HepG2 (cell line): ENCODE results near the gene TMEM185B. TPM values are rescaled to one million over a fixed set of nuclear protein-coding genes. Genes with fewer than 3 reads are reported as not detected.
A peak's percentile ranks its signal among the peaks of the same experiment; 100 is the strongest.

Experiments
- CC2D1A ChIP-seq: sonication (generic); formaldehyde crosslinking; IDR thresholded peaks from 2 replicates; pipeline ENCODE4 v1.8.1; 2023; ENCODE audit warnings: mild to moderate bottlenecking, missing genetic modification reagents
- JUN ChIP-seq: sonication (generic); formaldehyde crosslinking; IDR thresholded peaks from 2 replicates; pipeline ENCODE4 v1.4.0; 2020; ENCODE audit warnings: mild to moderate bottlenecking, missing genetic modification reagents
- KAT7 ChIP-seq: IDR thresholded peaks from 2 replicates; pipeline ENCODE4 v1.6.1; 2018; ENCODE audit warnings: borderline replicate concordance, missing compliant biosample characterization
- KDM3A ChIP-seq: IDR thresholded peaks from 2 replicates; pipeline ENCODE4 v1.6.1; 2018; ENCODE audit warnings: low read depth, missing compliant biosample characterization
- MED8 ChIP-seq: sonication (generic); formaldehyde crosslinking; IDR thresholded peaks from 2 replicates; pipeline ENCODE4 v1.8.1; 2023; ENCODE audit warnings: mild to moderate bottlenecking, missing genetic modification reagents; ENCODE audit not compliant: insufficient replicate concordance
- MTF1 ChIP-seq: sonication (generic); formaldehyde crosslinking; IDR thresholded peaks from 2 replicates; pipeline ENCODE4 v1.5.0; 2020; ENCODE audit warnings: missing genetic modification reagents
- MYNN ChIP-seq: sonication (generic); formaldehyde crosslinking; IDR thresholded peaks from 2 replicates; pipeline ENCODE4 v1.4.0; 2020; ENCODE audit warnings: mild to moderate bottlenecking, low read depth, missing genetic modification reagents
- MZF1 ChIP-seq: sonication (generic); formaldehyde crosslinking; IDR thresholded peaks from 2 replicates; pipeline ENCODE4 v1.8.1; 2023; ENCODE audit warnings: mild to moderate bottlenecking, missing genetic modification reagents, borderline replicate concordance
- NFE2L1 ChIP-seq: sonication (generic); formaldehyde crosslinking; IDR thresholded peaks from 2 replicates; pipeline ENCODE4 v1.4.0; 2020; ENCODE audit warnings: missing genetic modification reagents, mild to moderate bottlenecking, borderline replicate concordance
- NR2F1 ChIP-seq, 2 experiments: fragments of 450-650 bp in 1 of 2; formaldehyde crosslinking in 1 of 2; IDR thresholded peaks; 2 replicates each; pipeline versions ENCODE4 v1.5.0 to v1.6.1; 2016 to 2020; ENCODE audit warnings: mild to moderate bottlenecking in 1 of 2, missing compliant biosample characterization in 1 of 2, missing genetic modification reagents in 1 of 2, moderate library complexity in 1 of 2
- RFXANK ChIP-seq: IDR thresholded peaks from 2 replicates; pipeline ENCODE4 v1.6.1; 2016
- SALL1 ChIP-seq: sonication (generic); formaldehyde crosslinking; IDR thresholded peaks from 2 replicates; pipeline ENCODE4 v1.8.0; 2022; ENCODE audit warnings: mild to moderate bottlenecking, missing genetic modification reagents
- SNRNP70 ChIP-seq: fragments of 200-400 bp; formaldehyde crosslinking; IDR thresholded peaks from 2 replicates; pipeline ENCODE4 v1.6.1; 2017; ENCODE audit warnings: mild to moderate bottlenecking, low read depth, low read length, moderate library complexity
- SOX5 ChIP-seq: IDR thresholded peaks from 2 replicates; pipeline ENCODE4 v1.6.1; 2016; ENCODE audit warnings: borderline replicate concordance
- TBP ChIP-seq: sonication (generic); formaldehyde crosslinking; IDR thresholded peaks from 2 replicates; pipeline ENCODE4 v1.5.0; 2020; ENCODE audit warnings: missing genetic modification reagents
- U2AF1 ChIP-seq: fragments of 200-400 bp; formaldehyde crosslinking; optimal IDR thresholded peaks from 2 replicates; pipeline ENCODE3; 2017; ENCODE audit warnings: mild to moderate bottlenecking, low read depth, low read length
- ZFP36L1 ChIP-seq: sonication (generic); formaldehyde crosslinking; IDR thresholded peaks from 2 replicates; pipeline ENCODE4 v1.8.0; 2022; ENCODE audit warnings: mild to moderate bottlenecking, missing genetic modification reagents, moderate library complexity
- ZFP36L2 ChIP-seq: sonication (generic); formaldehyde crosslinking; IDR thresholded peaks from 2 replicates; pipeline ENCODE4 v1.4.0; 2020; ENCODE audit warnings: missing genetic modification reagents
- ZNF253 ChIP-seq: sonication (generic); formaldehyde crosslinking; IDR thresholded peaks from 2 replicates; pipeline ENCODE4 v1.8.0; 2022; ENCODE audit warnings: mild to moderate bottlenecking, missing genetic modification reagents, borderline replicate concordance
- ZNF326 ChIP-seq: sonication (generic); formaldehyde crosslinking; IDR thresholded peaks from 2 replicates; pipeline ENCODE4 v1.4.0; 2020; ENCODE audit warnings: missing genetic modification reagents, borderline replicate concordance
- ZNF337 ChIP-seq: sonication (generic); formaldehyde crosslinking; IDR thresholded peaks from 2 replicates; pipeline ENCODE4 v1.5.1; 2020; ENCODE audit warnings: missing genetic modification reagents, low read depth, mild to moderate bottlenecking, borderline replicate concordance
- ZNF350 ChIP-seq: sonication (generic); formaldehyde crosslinking; IDR thresholded peaks from 2 replicates; pipeline ENCODE4 v1.4.0; 2020; ENCODE audit warnings: mild to moderate bottlenecking, low read depth, missing genetic modification reagents, borderline replicate concordance
- ZNF354B ChIP-seq: sonication (generic); formaldehyde crosslinking; IDR thresholded peaks from 2 replicates; pipeline ENCODE4 v1.8.0; 2022; ENCODE audit warnings: mild to moderate bottlenecking, missing genetic modification reagents
- ZNF607 ChIP-seq: sonication (generic); formaldehyde crosslinking; IDR thresholded peaks from 2 replicates; pipeline ENCODE4 v1.5.1; 2020; ENCODE audit warnings: missing genetic modification reagents, mild to moderate bottlenecking, borderline replicate concordance
- ZNF776 ChIP-seq: sonication (generic); formaldehyde crosslinking; IDR thresholded peaks from 2 replicates; pipeline ENCODE4 v1.4.0; 2020; ENCODE audit warnings: mild to moderate bottlenecking, missing genetic modification reagents
- polyA plus RNA-seq, 8 experiments: library from polyadenylated mRNA; depleted of rRNA in 3 of 8; stranded (reverse) in 7 of 8; unstranded in 1 of 8; fragments of >200 nt; fragmentation: Illumina TruSeq in 4 of 8; extraction: Trizol in 4 of 8; gene quantifications; 2 replicates each; pipeline versions ENCODE4 v1.2.1 to v1.2.3, GENCODE V29; 2011 to 2016; ENCODE audit warnings: low read depth in 4 of 8, missing spikeins in 1 of 8, mixed read lengths in 1 of 8; ENCODE audit not compliant: insufficient read depth in 1 of 8
- total RNA-seq, 5 experiments: library from RNA; depleted of rRNA; stranded (reverse); fragments of >200 nt; fragmentation: Illumina TruSeq; extraction: Trizol; gene quantifications; 2 replicates each; pipeline ENCODE4 v1.2.3, GENCODE V29; 2016; ENCODE audit warnings: low read depth in 1 of 5
- TF ChIP-seq, protein P1 (sequence below): sonication (generic); formaldehyde crosslinking; IDR thresholded peaks from 2 replicates; pipeline ENCODE4 v1.8.1; 2022; ENCODE audit warnings: mild to moderate bottlenecking, missing genetic modification reagents
- TF ChIP-seq, protein P2 (sequence below): sonication (generic); formaldehyde crosslinking; IDR thresholded peaks from 2 replicates; pipeline ENCODE4 v1.4.0; 2020; ENCODE audit warnings: missing genetic modification reagents, mild to moderate bottlenecking, borderline replicate concordance

TMEM185B gene
- total and polyA plus RNA-seq, 2 of the 13 experiments (the other 11 are each of a cell fraction or from before 2014, with no cell fraction given), result 5.6 to 7.0 TPM

DNA sequence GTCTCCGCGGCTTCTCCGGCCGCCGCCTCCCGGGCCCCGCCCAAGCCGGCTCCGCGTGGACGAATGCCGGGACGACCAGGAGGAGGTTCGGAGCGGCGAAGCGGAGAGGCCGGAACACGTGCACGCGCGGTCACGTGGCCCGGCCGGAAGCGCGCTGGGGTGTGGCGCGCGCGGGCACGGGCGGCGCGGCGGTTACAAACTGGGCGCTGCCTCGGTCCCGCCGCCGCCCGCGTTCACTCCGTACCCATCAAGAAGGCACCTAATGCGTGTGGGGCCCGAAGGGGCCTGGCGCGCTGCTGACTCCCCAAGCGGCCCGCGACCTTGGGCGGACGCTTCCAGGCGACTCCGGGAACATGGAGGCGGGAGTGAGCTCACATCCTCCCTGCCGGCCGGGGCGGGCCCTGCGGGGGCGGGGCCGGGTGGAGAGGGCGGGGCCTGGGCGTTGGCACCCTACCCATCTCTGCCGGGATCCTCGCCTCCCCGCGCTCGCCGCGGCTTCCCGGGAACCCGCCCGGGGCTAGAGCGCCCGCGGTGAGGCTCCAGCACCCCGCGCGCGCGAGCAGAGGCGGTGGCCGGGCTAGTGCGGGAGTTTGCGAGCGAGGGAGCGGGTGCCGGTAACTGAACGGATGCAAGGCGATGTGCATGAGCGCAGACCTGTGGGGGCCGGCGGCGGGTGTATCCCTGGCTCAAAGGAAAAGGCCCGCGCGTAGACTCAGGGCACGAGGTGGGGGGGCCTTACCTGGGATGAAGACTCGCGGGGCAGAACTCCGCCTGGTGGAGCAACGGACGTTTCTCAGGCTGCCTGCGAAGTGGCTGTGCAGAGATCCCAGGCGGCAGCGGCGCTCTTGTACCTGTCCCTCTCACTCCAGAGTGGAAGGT, at the start of gene TMEM185B (continued):
- TF ChIP-seq MED8 (CRISPR knock-in tag) (no peak), ZNF326 (CRISPR knock-in tag) (no peak), SNRNP70 (no peak), SOX5 (CRISPR knock-in tag) (no peak), NR2F1 (CRISPR knock-in tag; IDR thresholded peaks at IDR 0.05) (no peak), TBP (CRISPR knock-in tag) (no peak), NFE2L1 (no peak; the same call in 1 of the 2 replicates), MYNN (CRISPR knock-in tag) (no peak), ZNF776 (CRISPR knock-in tag) (no peak; the same call in 1 of the 2 replicates), MZF1 (CRISPR knock-in tag) (no peak), JUN (CRISPR knock-in tag) (0 out of 2 replicates have a peak, but pooled peaks have one; percentile 4), CC2D1A (CRISPR knock-in tag) (no peak), RFXANK (CRISPR knock-in tag) (no peak), ZFP36L1 (CRISPR knock-in tag) (no peak), ZNF337 (no peak), MTF1 (CRISPR knock-in tag) (no peak), ZNF253 (CRISPR knock-in tag) (0 out of 2 replicates have a peak, but pooled peaks have one; percentile 11), ZFP36L2 (CRISPR knock-in tag) (no peak), SALL1 (CRISPR knock-in tag) (peak; percentile 57), KDM3A (CRISPR knock-in tag) (no peak; the same call in 1 of the 2 replicates), ZNF350 (no peak), ZNF607 (CRISPR knock-in tag) (no peak), ZNF354B (CRISPR knock-in tag) (no peak), U2AF1 (no peak), KAT7 (CRISPR knock-in tag) (no peak)
- TF ChIP-seq, protein P1, sequence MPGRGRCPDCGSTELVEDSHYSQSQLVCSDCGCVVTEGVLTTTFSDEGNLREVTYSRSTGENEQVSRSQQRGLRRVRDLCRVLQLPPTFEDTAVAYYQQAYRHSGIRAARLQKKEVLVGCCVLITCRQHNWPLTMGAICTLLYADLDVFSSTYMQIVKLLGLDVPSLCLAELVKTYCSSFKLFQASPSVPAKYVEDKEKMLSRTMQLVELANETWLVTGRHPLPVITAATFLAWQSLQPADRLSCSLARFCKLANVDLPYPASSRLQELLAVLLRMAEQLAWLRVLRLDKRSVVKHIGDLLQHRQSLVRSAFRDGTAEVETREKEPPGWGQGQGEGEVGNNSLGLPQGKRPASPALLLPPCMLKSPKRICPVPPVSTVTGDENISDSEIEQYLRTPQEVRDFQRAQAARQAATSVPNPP, result no peak
- TF ChIP-seq, protein P2, sequence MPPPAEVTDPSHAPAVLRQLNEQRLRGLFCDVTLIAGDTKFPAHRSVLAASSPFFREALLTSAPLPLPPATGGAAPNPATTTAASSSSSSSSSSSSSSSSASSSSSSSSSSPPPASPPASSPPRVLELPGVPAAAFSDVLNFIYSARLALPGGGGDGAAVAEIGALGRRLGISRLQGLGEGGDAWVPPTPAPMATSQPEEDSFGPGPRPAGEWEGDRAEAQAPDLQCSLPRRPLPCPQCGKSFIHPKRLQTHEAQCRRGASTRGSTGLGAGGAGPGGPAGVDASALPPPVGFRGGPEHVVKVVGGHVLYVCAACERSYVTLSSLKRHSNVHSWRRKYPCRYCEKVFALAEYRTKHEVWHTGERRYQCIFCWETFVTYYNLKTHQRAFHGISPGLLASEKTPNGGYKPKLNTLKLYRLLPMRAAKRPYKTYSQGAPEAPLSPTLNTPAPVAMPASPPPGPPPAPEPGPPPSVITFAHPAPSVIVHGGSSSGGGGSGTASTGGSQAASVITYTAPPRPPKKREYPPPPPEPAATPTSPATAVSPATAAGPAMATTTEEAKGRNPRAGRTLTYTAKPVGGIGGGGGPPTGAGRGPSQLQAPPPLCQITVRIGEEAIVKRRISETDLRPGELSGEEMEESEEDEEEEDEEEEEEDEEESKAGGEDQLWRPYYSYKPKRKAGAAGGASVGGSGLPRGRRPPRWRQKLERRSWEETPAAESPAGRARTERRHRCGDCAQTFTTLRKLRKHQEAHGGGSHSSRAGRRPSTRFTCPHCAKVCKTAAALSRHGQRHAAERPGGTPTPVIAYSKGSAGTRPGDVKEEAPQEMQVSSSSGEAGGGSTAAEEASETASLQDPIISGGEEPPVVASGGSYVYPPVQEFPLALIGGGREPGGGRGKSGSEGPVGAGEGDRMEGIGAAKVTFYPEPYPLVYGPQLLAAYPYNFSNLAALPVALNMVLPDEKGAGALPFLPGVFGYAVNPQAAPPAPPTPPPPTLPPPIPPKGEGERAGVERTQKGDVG, result no peak
